SIG-M5 treated with dmso at 0.1 percent for 504 hours (cell line): ENCODE measurements around the gene PAX7.

Experiments
- DNase-seq: peaks from one replicate; lab custom pipeline; 2025; ENCODE audit not compliant: unreplicated experiment; lab: John Stamatoyannopoulos, UW

PAX7 gene

GRCh38 chr1:18792747-18793146 is 162.1 kb downstream of the PAX7 start:
- no peak for DNase-seq

GRCh38 chr1:18793164-18793563 is 162.5 kb downstream of the PAX7 start:
- no peak for DNase-seq

- DNase-seq, result no peak
Observed at GRCh38 chr1:18794051-18794450, 163.4 kb downstream of the PAX7 start.

- no peak for DNase-seq
Observed at GRCh38 chr1:18794561-18794960, 163.9 kb downstream of the PAX7 start.

- DNase-seq, result no peak
Observed at GRCh38 chr1:18795002-18795689, 164.5 kb downstream of the PAX7 start.

- DNase-seq, result no peak
Observed at GRCh38 chr1:18796950-18797349, 166.3 kb downstream of the PAX7 start.
